IMR-90 (cell line): Measurements from ENCODE around the gene ASB14.
"Not testable (repeated sequence)": the region's sequence is repeated elsewhere in the genome, so short reads cannot be mapped to it uniquely, and the experiment has no call there.

Source experiments
- BHLHE40 ChIP-seq: fragments of 150-350 bp; IDR thresholded peaks from 2 replicates; pipeline ENCODE4 v1.6.1; 2016; ENCODE audit warnings: mild to moderate bottlenecking, low read depth, low read length
- CEBPB ChIP-seq: IDR thresholded peaks from 2 replicates; pipeline ENCODE4 v1.6.1; 2012; ENCODE audit warnings: low read depth, low read length, improper control_type of control experiment
- CHD1 ChIP-seq: IDR thresholded peaks from 2 replicates; pipeline ENCODE4 v1.6.1; 2012; ENCODE audit warnings: low read depth, low read length, improper control_type of control experiment
- CTCF ChIP-seq: conservative IDR thresholded peaks from 2 replicates; pipeline ENCODE4 v1.5.1; 2012; ENCODE audit warnings: mild to moderate bottlenecking, low read depth, low read length, improper control_type of control experiment
- ELK1 ChIP-seq: fragments of 150-350 bp; IDR thresholded peaks from 2 replicates; pipeline ENCODE4 v1.6.1; 2016; ENCODE audit warnings: low read depth, mild to moderate bottlenecking, low read length, moderate library complexity, borderline replicate concordance
- FOS ChIP-seq: fragments of 150-350 bp; IDR thresholded peaks from 2 replicates; pipeline ENCODE4 v1.6.1; 2016; ENCODE audit warnings: low read depth, low read length
- MAFK ChIP-seq: IDR thresholded peaks from 2 replicates; pipeline ENCODE4 v1.6.1; 2012; ENCODE audit warnings: low read depth, low read length, improper control_type of control experiment
- MAZ ChIP-seq: IDR thresholded peaks from 2 replicates; pipeline ENCODE4 v1.6.1; 2012; ENCODE audit warnings: low read depth, mild to moderate bottlenecking, low read length, improper control_type of control experiment, moderate library complexity, borderline replicate concordance
- MXI1 ChIP-seq: IDR thresholded peaks from 2 replicates; pipeline ENCODE4 v1.6.1; 2012; ENCODE audit warnings: low read depth, mild to moderate bottlenecking, low read length, moderate library complexity, borderline replicate concordance
- POLR2A ChIP-seq: IDR thresholded peaks from 2 replicates; pipeline ENCODE4 v1.6.1; 2012; ENCODE audit warnings: mild to moderate bottlenecking, low read depth, low read length
- RAD21 ChIP-seq: IDR thresholded peaks from 2 replicates; pipeline ENCODE4 v1.6.1; 2012; ENCODE audit warnings: low read length, improper control_type of control experiment
- RCOR1 ChIP-seq: IDR thresholded peaks from 2 replicates; pipeline ENCODE4 v1.6.1; 2012; ENCODE audit warnings: mild to moderate bottlenecking, low read length, improper control_type of control experiment; ENCODE audit not compliant: insufficient replicate concordance
- SMC3 ChIP-seq: fragments of 150-350 bp; IDR thresholded peaks from 2 replicates; pipeline ENCODE4 v1.6.1; 2016; ENCODE audit warnings: low read depth, mild to moderate bottlenecking, antibody characterized with exemption, low read length, moderate library complexity
- USF2 ChIP-seq: fragments of 150-350 bp; IDR thresholded peaks from 2 replicates; pipeline ENCODE4 v1.6.1; 2017; ENCODE audit warnings: mild to moderate bottlenecking, antibody characterized with exemption, low read length, low read depth

- TF ChIP-seq CTCF, MAFK, MAZ, POLR2A, RAD21, MXI1, BHLHE40, SMC3, CEBPB, ELK1, RCOR1, USF2, FOS, CHD1: not testable (repeated sequence)
Measured at GRCh38 chr3:57338272-57339070, 46.0 kb upstream of the ASB14 start.
